ENCODE results near the gene SEM1. TPM values are rescaled to one million over a fixed set of nuclear protein-coding genes. Genes with fewer than 3 reads are reported as not detected.
"Not testable (repeated sequence)": the region's sequence is repeated elsewhere in the genome, so short reads cannot be mapped to it uniquely, and the experiment has no call there.

Gene SEM1
- total and polyA plus RNA-seq, 2 of the 8 experiments (the other 6 are each of a cell fraction or from before 2014, with no cell fraction given), result 20.8 to 75.3 TPM

GRCh38 chr7:96698449-96698848 lies 11.2 kb downstream of the SEM1 start:
- H3K27ac ChIP-seq (ENCODE audit: low read depth, low read length); POLR2A ChIA-PET (ENCODE audit: partially characterized antibody); H4K91ac ChIP-seq (replicated peaks; ENCODE audit: insufficient read length, low read length); H2BK5ac ChIP-seq (ENCODE audit: low read depth, low read length); H3K14ac ChIP-seq (ENCODE audit: insufficient read length); H4K8ac ChIP-seq (ENCODE audit: extremely low read depth, insufficient read depth, low read length); H3K4ac ChIP-seq (replicated peaks; ENCODE audit: insufficient read length, low read depth, low read length); H2BK12ac ChIP-seq (ENCODE audit: low read depth, low read length); FAIRE-seq; H3K27me3 ChIP-seq (replicated peaks in 1 of 4; ENCODE audit: control insufficient read depth in 3 of 4, extremely low read depth in 1 of 4, insufficient read depth in 3 of 4, low read length in 3 of 4); H2AFZ ChIP-seq (ENCODE audit: low read length); H3K23ac ChIP-seq (ENCODE audit: insufficient read length); H3K56ac ChIP-seq (replicated peaks; ENCODE audit: insufficient read length, low read depth, low read length); H4K20me1 ChIP-seq (replicated peaks in 1 of 2; ENCODE audit: control insufficient read depth in 1 of 2, insufficient read depth in 2 of 2, low read length in 2 of 2); H3K4me3 ChIP-seq (ENCODE audit: extremely low read depth in 1 of 4, insufficient read depth in 2 of 4, low read depth in 3 of 4, low read length in 4 of 4); H3K18ac ChIP-seq (ENCODE audit: extremely low read depth, low read length); H3K79me1 ChIP-seq (ENCODE audit: low read depth, low read length); H2AK5ac ChIP-seq (ENCODE audit: low read depth, low read length); H3K4me1 ChIP-seq (replicated peaks in 1 of 4; ENCODE audit: control insufficient read depth in 3 of 4, insufficient read depth in 4 of 4, low read length in 3 of 4); H3K23me2 ChIP-seq (ENCODE audit: low read depth, low read length); H2BK15ac ChIP-seq (ENCODE audit: low read length); H3K36me3 ChIP-seq (ENCODE audit: control insufficient read depth in 2 of 4, insufficient read depth in 4 of 4, low read length in 3 of 4); H3K9ac ChIP-seq (replicated peaks in 1 of 4; ENCODE audit: extremely low read depth in 1 of 4, low read depth in 3 of 4, low read length in 3 of 4); H2BK120ac ChIP-seq (replicated peaks; ENCODE audit: low read depth, low read length); H4K5ac ChIP-seq (ENCODE audit: insufficient read length, low read depth, low read length); H2BK20ac ChIP-seq (ENCODE audit: low read length); H3K9me3 ChIP-seq (ENCODE audit: insufficient read depth in 2 of 2, low read depth in 1 of 2, low read length in 1 of 2); DNase-seq (ENCODE audit: low read depth in 1 of 2, low spot score in 2 of 2); CTCF ChIA-PET (ENCODE audit: partially characterized antibody); H3K4me2 ChIP-seq (ENCODE audit: insufficient read depth in 1 of 2, low read depth in 2 of 2, low read length in 2 of 2): not testable (repeated sequence)
- 85% methylated on average over 7 of the region's 7 CpGs; no CpG with 5 or more reads in 1 of the 2 experiments for WGBS, 2 experiments (ENCODE audit: extremely low coverage in 1 of 2, insufficient coverage in 1 of 2, insufficient read length in 1 of 2, insufficient replicate concordance in 2 of 2, low coverage in 1 of 2, low lambda C conversion rate in 2 of 2, missing lambda C conversion rate in 1 of 2)
- H3K79me2 ChIP-seq (ENCODE audit: control insufficient read depth in 1 of 2, insufficient read depth in 2 of 2, low read length in 2 of 2), result peaks cover 8 to 94% of the 10 kb centered on the region in 2 experiments
